NOMO-1 treated with DMSO at 0.1 percent for 48 hours (cell line): ENCODE results near the gene RNF168.
A peak's percentile ranks its signal among the peaks of the same experiment; 100 is the strongest.
"Not testable (repeated sequence)": the region's sequence is repeated elsewhere in the genome, so short reads cannot be mapped to it uniquely, and the experiment has no call there.

ENCODE experiments used
- DNase-seq: peaks from one replicate; lab custom pipeline; 2025; ENCODE audit not compliant: unreplicated experiment; lab: John Stamatoyannopoulos, UW

The RNF168 gene

DNA sequence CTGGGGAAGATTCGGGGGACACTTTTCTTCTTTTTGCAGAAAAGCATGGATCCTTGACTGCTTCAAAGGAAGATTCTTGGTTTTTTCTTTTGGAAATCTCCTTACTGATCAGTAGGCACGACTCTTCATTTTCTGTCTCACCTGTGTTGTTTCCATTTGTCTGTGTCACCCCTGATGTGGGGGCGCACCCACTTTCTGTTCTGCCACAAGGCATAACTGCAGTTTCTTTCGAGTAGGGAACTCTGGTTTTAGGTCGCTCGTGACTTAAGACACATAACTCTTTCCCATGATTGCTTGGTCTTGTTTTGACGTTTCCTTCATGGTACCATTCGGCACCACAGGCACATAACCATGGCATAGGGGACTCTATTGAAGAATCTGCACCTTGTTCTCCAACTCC is 31.3 kb downstream of the RNF168 start:
- no peak for DNase-seq

DNA sequence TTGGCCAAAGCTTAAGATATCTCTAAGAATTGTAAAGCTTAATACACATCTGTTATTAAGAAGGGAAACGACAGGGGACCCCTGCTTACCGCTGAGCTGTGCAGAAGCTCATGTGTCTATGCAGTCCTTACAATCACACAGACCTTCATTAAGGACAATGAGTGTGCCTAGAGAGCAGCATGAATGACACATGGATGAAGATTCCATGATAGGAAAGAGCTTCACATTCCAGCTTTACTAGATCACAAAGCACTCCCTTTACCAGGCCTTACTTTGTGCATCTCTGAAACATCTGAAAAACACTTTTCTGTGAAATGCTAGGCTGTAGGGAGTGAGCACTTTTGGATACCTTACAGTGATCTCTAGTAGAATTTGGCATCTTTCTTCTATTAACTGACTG is 32.0 kb downstream of the RNF168 start:
- no peak for DNase-seq

DNA sequence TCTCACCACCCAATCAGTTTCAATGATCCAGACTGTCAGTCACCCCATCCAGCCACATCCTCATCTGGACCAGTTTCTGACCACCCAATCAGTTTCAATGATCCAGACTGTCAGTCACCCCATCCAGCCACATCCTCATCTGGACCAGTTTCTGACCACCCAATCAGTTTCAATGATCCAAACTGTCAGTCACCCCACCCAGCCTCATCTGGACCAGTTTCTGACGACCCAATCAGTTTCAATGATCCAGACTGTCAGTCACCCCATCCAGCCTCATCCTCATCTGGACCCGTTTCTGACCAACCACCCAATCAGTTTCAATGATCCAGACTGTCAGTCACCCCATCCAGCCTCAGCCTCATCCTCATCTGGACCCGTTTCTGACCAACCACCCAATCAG is 33.4 kb downstream of the RNF168 start:
- not testable (repeated sequence) for DNase-seq

DNA sequence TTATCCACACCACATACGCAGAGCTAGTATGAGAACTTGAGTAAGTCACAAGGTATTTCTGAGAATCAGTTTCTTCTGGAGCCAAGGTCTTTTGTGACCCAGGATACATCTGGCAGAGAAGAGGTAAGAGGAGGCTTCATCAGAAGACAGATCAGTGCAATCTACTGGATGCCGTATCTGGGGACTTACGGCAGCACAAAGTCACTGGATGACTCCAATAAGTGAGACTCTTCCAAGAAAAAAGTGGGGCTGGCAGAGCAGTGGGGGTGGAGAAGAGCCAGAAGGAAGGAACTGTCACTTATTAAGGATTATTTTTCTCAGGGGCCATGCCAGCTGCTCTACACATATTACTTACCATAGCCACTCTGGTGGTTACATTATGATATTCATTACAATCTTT is 39.8 kb downstream of the RNF168 start:
- DNase-seq: no peak

DNA sequence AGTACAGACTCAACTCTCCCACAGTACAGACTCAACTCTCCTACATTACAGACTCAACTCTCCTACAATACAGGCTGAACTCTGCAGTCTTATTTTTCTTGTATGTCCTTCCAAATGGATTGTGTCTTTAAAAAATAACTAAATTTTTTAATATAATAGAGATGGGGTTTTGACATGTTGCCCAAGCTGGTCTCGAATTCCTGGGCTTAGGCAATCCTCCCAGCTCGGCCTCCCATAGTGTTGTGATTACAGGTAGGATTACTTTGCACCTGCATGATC is 40.2 kb downstream of the RNF168 start:
- no peak for DNase-seq

DNA sequence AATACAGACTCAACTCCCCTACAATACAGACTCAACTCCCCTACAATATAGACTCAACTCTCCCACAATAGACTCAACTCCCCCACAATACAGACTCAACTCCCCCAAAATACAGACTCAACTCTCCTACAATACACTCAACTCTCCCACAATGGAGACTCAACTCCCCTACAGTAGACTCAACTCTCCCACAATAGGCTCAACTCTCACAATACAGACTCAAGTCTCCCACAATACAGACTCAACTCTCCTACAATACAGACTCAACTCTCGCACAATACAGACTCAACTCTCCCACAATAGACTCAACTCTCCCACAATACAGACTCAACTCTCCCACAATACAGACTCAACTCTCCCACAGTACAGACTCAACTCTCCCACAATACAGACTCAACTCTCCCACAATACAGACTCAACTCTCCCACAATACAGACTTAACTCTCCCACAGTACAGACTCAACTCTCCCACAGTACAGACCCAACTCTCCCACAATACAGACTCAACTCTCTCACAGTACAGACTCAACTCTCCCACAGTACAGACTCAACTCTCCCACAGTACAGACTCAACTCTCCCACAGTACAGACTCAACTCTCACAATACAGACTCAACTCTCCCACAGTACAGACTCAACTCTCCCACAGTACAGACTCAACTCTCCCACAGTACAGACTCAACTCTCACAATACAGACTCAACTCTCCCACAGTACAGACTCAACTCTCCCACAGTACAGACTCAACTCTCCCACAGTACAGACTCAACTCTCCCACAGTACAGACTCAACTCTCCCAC is 40.7 kb downstream of the RNF168 start:
- not testable (repeated sequence) for DNase-seq

DNA sequence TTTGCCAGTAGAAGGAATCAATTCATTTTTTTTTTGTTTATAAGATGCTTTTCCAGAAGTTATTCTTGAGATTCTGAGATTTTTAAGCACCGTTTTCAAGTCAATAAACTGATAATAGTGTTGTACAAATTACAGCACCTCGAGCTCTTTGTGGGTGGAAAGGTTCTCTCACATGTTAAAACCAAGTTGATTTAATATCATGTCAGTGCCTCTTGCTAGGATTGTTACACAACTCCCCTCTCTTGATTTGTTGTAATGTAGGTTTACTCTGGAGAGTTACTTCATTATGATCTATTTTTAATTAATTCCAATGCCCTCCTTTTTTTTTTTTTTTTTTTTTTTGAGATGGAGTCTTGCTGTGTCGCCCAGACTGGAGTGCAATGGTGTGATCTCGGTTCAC is 45.5 kb downstream of the RNF168 start:
- DNase-seq: peak; percentile 94

DNA sequence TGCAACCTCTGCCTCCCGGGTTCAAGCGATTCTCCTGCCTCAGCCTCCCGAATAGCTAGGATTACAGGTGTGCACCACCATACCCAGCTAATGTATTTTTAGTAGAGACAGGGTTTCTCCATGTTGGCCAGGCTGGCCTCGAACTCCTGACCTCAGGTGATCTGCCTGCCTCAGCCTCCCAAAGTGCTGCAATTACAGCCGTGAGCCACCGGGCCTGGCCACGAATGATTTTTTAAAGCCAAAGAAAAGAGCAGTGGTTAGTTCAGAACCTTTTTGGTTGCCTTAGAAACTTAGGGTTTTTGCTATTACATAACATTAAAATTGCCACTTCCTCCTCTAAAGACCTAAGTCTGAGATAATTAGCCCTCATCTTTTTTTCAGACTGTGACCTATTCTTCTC is 46.1 kb downstream of the RNF168 start:
- DNase-seq: peak; percentile 100

DNA sequence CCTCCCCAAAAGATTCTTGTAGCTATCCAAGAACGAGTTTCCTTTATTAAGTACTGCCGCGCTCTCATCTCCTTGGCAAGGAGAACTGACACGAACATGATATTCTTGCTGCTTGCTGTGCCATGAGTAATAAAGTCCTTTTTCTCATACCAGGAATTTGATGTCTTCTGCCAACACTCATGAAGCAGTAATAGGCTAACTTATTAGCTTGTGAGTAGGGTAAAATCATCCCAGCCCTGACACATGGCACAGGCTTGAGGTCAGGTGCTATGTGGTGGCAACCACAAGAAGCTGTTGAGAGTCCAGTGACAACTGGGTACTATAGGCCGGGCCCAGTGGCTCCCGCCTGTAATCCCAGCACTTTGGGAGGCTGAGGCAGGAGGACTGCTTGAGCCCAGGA is 48.6 kb downstream of the RNF168 start:
- DNase-seq: no peak

DNA sequence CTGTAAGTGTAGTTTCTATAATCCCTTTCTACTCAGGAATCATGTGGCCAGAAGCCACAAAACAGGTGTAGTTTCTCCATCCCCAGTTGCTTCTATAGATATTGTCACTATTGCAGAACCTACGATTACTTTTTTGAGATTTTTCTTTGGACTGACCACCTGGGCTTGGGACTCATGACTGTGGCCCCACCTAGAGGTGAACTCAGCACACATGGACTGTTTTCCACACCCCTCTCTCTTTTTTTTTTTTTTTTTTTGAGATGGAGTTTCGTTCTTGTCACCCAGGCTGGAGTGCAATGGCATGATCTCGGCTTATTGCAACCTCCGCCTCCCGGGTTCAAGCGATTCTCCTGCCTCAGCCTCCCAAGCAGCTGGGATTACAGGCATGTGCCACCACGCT is 58.2 kb downstream of the RNF168 start:
- DNase-seq: not testable (repeated sequence)

DNA sequence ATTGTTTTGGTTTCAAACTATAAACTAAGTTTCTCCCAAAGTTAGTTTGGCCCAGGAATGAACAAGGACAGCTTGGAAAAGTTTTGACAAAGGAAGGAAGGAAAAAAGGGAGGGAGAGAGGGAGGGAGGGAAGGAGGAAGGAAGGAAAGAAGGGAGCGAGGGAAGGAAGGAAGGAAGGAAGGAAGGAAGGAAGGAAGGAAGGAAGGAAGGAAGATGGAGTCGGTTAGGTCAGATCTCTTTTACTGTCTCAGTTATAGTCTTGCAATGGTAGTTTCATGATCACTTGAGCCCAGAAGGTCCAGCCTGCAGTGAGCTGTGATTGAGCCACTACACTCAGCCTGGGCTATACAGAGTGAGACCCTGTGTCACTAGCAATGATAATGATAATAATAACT is 59.1 kb downstream of the RNF168 start:
- DNase-seq: no peak

DNA sequence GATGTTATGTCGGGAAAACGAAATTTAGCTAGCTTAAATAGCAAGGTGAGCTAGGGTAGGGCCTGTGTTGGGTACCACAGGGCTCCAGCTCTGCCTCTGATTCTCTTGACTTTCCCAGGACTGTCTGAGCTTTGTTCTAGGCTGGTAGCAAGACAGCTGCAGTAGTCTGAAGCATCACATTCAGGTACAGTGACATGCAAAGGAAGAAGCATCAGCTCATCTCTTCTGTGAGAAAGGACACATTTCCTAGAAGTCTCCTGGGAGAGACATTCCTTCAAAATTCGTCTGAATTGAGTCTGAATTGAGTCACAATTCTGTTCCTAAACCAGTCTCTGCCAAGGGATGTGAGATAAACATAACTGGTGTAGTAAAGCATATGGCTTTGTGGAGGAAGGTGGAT is 62.9 kb downstream of the RNF168 start:
- DNase-seq: no peak

DNA sequence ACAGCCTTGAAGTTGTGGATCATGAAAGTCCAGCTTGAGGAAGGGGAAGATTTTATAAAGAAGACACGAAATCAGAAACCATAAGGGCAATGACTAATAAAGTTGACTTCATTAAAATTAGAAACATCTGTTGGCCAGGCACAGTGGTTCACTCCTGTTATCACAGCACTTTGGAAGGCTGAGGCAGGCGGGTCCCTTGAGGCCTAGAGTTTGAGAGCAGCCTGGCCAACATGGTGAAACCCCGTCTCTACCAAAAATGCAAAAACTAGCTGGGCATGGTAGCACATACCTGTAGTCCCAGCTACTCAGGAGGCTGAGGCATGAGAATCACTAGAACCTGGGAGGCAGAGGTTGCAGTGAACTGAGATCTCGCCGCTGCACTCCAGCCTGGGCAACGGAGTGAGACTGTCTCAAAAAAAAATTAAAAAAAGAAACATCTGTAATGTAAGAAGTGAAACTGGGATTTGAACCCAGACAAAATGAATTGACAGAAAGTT is 63.5 kb downstream of the RNF168 start:
- DNase-seq: no peak

DNA sequence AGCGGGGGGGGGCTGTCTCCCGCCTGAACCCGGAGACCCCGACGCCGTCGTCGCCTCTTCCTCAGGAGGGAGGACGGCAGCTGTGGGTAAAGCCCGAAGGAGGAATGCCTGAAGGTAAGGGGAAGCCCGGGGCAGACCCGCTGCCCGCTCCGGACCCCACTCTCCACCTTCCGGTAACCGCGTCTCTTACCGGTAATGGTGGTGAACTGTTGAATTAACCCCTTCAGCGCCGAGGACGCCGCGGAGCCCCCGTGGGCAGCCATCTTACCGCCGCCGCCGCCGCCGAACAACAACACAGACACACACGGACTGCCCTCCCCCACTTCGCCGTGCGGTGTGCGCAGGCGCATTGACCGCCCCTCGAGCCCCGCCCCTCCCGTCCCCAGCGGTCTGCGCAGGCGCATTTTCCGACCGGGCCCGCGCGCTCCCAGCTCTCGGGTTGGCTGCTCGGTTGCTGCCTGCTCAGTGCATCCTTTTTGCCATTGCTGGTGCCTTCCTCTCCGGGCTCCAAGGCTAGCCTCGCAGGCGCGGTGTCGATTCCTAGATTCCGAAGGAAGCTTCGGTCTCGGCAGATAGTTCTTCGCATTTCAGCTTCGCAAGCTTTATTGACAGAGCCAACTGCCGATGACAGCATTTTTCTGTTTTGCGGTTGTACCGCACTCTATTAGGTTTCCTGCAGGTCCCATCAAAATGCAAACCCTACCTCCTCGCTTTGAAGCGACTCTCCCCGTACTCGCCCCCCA is 71.3 kb downstream of the RNF168 start, which contains the start of gene UBXN7:
TSS of gene UBXN7 (minus strand) at position 291 of the 743 bp plus-strand sequence. CDS start at position 263, 28 bp downstream.
- peak; percentile 96 for DNase-seq

DNA sequence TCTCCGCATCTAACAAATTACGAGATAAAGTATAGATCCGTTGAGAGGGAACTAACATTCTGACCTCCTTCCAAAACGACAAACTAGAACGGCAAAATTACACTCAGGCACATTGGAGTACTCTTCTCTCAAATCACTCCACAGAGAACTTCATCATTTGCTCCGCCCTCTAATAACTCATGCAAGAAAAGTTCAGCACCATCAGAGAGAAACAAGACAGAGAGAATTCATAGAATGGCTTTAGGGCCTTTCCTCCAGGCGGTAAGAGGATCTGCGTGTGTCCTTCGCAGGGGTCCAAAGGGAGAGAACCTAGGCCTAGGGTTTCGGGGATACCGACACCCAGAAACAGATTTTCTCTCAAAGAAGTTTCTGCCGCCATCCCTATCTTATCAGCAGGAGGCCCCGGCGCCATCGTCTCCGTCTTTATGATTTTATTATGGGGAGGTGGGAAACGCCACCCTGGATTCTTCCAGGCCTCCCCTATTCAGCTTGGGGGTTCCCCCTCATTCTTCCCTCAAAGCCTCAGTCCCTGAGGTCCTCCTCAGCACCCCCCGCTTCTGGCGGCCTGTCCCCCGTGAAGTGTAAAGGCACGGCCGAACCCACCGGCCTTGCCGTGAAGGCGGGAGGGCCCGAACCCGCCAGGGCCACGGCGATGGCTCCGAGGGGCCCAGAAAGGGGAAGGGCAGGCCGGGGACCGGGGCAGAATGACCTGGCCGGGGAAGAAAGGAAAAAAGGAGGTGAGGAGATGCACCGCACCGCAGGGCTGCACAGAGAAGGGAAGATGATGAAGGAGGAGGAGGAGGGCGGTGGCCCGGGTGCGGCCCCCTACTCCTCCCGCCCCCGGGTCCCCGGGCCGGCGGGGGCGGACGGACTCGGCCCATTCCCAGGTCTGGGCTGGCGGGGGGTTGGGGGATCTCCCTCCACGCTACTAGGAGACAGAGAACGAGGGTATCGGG is 72.1 kb downstream of the RNF168 start:
- DNase-seq: peak; percentile 86

DNA sequence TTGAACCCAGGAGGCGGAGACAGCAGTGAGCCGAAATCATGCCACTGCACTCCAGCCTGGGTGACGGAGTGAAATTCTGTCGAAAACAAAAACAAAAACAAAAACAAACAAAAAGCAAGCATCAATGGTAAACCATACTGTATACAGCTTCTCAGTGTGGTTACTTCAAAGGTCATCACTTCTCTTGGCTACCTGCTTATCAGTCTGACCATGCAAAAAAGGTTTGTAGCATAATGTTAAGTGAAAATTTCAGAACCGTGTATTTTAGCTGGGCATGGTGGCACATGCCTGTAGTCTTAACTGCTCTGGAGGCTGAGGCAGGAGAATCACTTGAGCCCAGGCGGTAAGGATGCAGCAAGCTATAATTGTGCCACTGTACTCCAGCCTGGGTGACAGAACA is 75.5 kb downstream of the RNF168 start:
- no peak for DNase-seq

DNA sequence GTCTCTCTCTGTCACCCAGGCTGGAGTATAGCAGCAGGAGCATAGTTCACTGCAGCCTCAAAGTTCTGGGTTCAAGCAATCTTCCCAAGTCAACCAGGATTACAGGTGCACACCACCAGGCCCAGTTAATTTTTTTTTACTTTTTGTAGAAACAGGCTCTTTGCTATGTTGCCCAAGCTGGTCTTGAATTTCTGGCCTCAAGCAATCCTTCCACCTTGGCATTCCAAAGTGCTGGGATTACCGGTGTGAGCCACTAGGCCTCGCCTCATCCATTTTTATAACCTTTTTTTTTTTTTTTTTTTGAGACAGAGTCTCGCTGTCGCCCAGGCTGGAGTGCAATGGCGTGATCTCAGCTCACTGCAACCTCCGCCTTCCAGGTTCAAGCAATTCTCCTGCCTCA is 79.1 kb downstream of the RNF168 start:
- DNase-seq: not testable (repeated sequence)

DNA sequence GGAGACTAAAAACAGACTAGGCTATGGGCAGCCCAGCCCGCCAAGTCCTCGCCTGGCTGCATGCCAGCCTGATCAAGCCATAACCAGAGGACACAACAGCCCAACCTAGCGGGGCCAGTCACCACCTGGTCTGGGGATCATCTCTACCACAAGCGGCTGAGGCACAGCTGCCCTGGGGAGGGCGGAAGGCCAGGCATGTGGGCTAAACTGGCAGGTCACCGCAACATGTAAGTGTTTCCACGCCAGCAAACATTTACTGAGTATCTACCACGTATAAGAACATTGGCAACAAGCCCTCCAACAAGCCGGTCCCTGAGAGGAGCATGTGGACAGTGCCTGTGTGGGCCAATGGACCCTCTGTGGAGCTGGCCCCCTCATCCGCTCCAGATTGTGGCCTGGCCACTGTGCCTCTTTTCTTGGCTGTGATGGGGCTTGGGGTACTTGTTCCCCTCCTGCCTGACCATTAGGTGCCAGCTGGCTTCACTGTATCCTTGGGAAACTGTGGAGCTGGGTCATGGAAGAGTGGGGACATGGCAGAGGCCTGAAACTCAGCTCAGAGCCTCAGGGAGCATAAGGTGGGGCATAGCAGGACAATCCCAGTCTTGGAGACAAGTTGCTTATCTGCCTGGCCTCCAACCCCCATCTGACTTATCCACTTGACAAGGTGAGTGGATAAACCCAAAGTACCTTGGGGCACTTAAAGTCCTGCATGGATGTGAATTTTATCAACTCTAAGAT is 80.4 kb downstream of the RNF168 start:
- DNase-seq: no peak

DNA sequence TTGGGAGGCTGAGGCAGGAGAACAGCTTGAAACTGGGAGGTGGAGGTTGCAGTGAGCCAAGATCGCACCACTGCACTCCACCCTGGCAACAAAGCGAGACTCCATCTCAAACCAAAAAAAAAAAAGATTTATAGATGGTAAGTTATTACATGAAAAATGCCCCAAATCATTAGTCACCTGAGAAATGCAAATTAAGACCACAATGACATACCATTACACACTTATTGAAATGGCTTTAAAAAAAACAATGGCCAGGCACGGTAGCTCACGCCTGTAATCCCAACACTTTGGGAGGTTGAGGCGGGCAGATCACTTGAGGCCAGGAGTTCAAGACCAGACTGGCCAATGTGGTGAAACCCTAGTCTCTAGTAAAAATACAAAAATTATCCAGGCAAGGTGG is 81.9 kb downstream of the RNF168 start:
- not testable (repeated sequence) for DNase-seq

DNA sequence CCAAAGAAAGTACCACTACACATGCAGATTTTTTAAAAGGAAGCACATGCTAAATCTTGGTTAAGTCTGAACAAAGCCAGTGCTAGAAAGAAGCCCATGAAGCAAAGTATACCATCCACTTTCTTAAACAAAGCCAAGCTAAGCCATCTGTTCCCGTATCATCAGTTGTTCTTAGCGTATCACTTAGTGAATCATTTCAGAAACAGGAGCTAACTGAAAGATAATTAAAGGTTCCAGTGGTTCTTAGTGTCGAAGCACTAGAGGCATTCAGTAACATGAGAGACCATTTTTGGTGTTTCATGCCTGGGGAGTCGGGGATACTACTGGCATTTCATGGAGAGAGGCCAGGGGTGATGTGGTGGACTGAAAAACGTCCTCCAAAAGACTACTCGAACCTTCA is 84.2 kb downstream of the RNF168 start:
- no peak for DNase-seq
